H1 (cell line): ENCODE data around the gene RPS27. TPM values are rescaled to one million over a fixed set of nuclear protein-coding genes. Genes with fewer than 3 reads are reported as not detected.

ENCODE experiments used
- CTCF ChIA-PET: fragments of 300-600 bp; sonication (Branson Sonifier 250); formaldehyde crosslinking; loops from one replicate; lab custom pipeline; 2021; ENCODE audit not compliant: partially characterized antibody; lab: Charles Lee
- POLR2A ChIA-PET: fragments of 300-600 bp; sonication (Branson Sonifier 250); formaldehyde crosslinking; loops from one replicate; lab custom pipeline; 2021; ENCODE audit warnings: inconsistent platforms; ENCODE audit not compliant: partially characterized antibody; lab: Charles Lee
- DNase-seq, 2 experiments: peaks; one replicate each; pipeline versions ENCODE4 v3.0.0 to v3.0.0-alpha.2; 2010 to 2022; ENCODE audit warnings: low spot score in 2 of 2, low read depth in 1 of 2, mixed read lengths in 1 of 2
- FAIRE-seq: peaks from 2 replicates; lab custom pipeline; 2011; peaks lifted over from hg19 to GRCh38; lab: Jason Lieb, UNC
- H2AFZ ChIP-seq: 2 replicates; pipeline ENCODE4 v1.8.1; 2012; ENCODE audit warnings: low read length, inconsistent platforms
- H2AK5ac ChIP-seq: 2 replicates; pipeline ENCODE4 v1.6.1; 2013; ENCODE audit warnings: low read depth, low read length
- H2BK120ac ChIP-seq: replicated peaks from 2 replicates; pipeline ENCODE3; 2013; ENCODE audit warnings: low read depth, low read length, inconsistent platforms
- H2BK12ac ChIP-seq: 2 replicates; pipeline ENCODE4 v1.6.1; 2013; ENCODE audit warnings: low read depth, low read length
- H2BK15ac ChIP-seq: 2 replicates; pipeline ENCODE4 v1.6.1; 2013; ENCODE audit warnings: low read length
- H2BK20ac ChIP-seq: 2 replicates; pipeline ENCODE4 v1.6.1; 2013; ENCODE audit warnings: low read length
- H2BK5ac ChIP-seq: 2 replicates; pipeline ENCODE4 v1.6.1; 2013; ENCODE audit warnings: low read depth, low read length
- H3K14ac ChIP-seq: 2 replicates; pipeline ENCODE4 v1.6.1; 2013; ENCODE audit warnings: inconsistent platforms; ENCODE audit not compliant: insufficient read length
- H3K18ac ChIP-seq: 2 replicates; pipeline ENCODE4 v1.6.1; 2013; ENCODE audit warnings: low read length; ENCODE audit errors: extremely low read depth
- H3K23ac ChIP-seq: 2 replicates; pipeline ENCODE4 v1.6.1; 2013; ENCODE audit warnings: inconsistent platforms; ENCODE audit not compliant: insufficient read length
- H3K23me2 ChIP-seq: 2 replicates; pipeline ENCODE4 v1.6.1; 2013; ENCODE audit warnings: low read depth, low read length
- H3K27ac ChIP-seq: 2 replicates; pipeline ENCODE4 v1.6.1; 2011; ENCODE audit warnings: low read depth, low read length, inconsistent platforms
- H3K27me3 ChIP-seq, 4 experiments: replicated peaks in 1 of 4; 1 replicate in 1 of 4; 2 replicates in 3 of 4; pipeline versions ENCODE4 v1.6.1 to v1.8.1; 2011 to 2013; ENCODE audit warnings: low read length in 3 of 4, mild to moderate bottlenecking in 3 of 4, inconsistent platforms in 2 of 4, mixed read lengths in 2 of 4, moderate library complexity in 1 of 4; ENCODE audit not compliant: control insufficient read depth in 3 of 4, insufficient read depth in 3 of 4; ENCODE audit errors: extremely low read depth in 1 of 4
- H3K36me3 ChIP-seq, 4 experiments: 2 replicates each; pipeline versions ENCODE4 v1.6.1 to v1.8.1; 2011 to 2013; ENCODE audit warnings: mild to moderate bottlenecking in 4 of 4, low read length in 3 of 4, moderate library complexity in 2 of 4, control low read depth in 1 of 4, inconsistent platforms in 1 of 4; ENCODE audit not compliant: insufficient read depth in 4 of 4, control insufficient read depth in 2 of 4
- H3K4ac ChIP-seq: replicated peaks from 2 replicates; pipeline ENCODE3; 2013; ENCODE audit warnings: low read length, low read depth, mixed read lengths, inconsistent platforms; ENCODE audit not compliant: insufficient read length
- H3K4me1 ChIP-seq, 4 experiments: replicated peaks in 1 of 4; 1 replicate in 1 of 4; 2 replicates in 3 of 4; pipeline versions ENCODE4 v1.6.1 to v1.8.1; 2011 to 2013; ENCODE audit warnings: low read length in 3 of 4, inconsistent platforms in 2 of 4, mixed read lengths in 1 of 4; ENCODE audit not compliant: insufficient read depth in 4 of 4, control insufficient read depth in 3 of 4
- H3K4me2 ChIP-seq, 2 experiments: 2 replicates each; pipeline versions ENCODE4 v1.6.1 to v1.8.1; 2011 to 2013; ENCODE audit warnings: low read depth in 2 of 2, low read length in 2 of 2, control low read depth in 1 of 2, inconsistent platforms in 1 of 2, mild to moderate bottlenecking in 1 of 2; ENCODE audit not compliant: insufficient read depth in 1 of 2
- H3K4me3 ChIP-seq, 4 experiments: fragments of 200-600, 300-600 bp in 1 of 4; sonication (generic), shearing (Covaris generic), sonication (Bioruptor Twin) in 1 of 4; 2 replicates each; pipeline versions ENCODE4 v1.5.1 to v1.8.1; 2011 to 2016; ENCODE audit warnings: low read length in 4 of 4, low read depth in 3 of 4, control low read depth in 2 of 4, inconsistent platforms in 2 of 4, mild to moderate bottlenecking in 2 of 4, mixed read lengths in 1 of 4, moderate library complexity in 1 of 4; ENCODE audit not compliant: insufficient read depth in 2 of 4; ENCODE audit errors: extremely low read depth in 1 of 4
- H3K56ac ChIP-seq: replicated peaks from 2 replicates; pipeline ENCODE3; 2013; ENCODE audit warnings: low read depth, mild to moderate bottlenecking, mixed read lengths, low read length, inconsistent platforms; ENCODE audit not compliant: insufficient read length
- H3K79me1 ChIP-seq: 2 replicates; pipeline ENCODE4 v1.6.1; 2013; ENCODE audit warnings: low read depth, low read length, control low read depth
- H3K79me2 ChIP-seq, 2 experiments: 2 replicates each; pipeline versions ENCODE4 v1.6.1 to v1.8.1; 2012 to 2013; ENCODE audit warnings: low read length in 2 of 2, mild to moderate bottlenecking in 2 of 2, inconsistent platforms in 1 of 2; ENCODE audit not compliant: insufficient read depth in 2 of 2, control insufficient read depth in 1 of 2
- H3K9ac ChIP-seq, 4 experiments: replicated peaks in 1 of 4; 1 replicate in 1 of 4; 2 replicates in 3 of 4; pipeline versions ENCODE4 v1.6.1 to v1.8.1; 2011 to 2013; ENCODE audit warnings: low read depth in 3 of 4, low read length in 3 of 4, control low read depth in 2 of 4, mild to moderate bottlenecking in 2 of 4, moderate library complexity in 2 of 4, inconsistent platforms in 1 of 4; ENCODE audit errors: extremely low read depth in 1 of 4
- H3K9me3 ChIP-seq, 2 experiments: 2 replicates each; pipeline versions ENCODE4 v1.6.1 to v1.8.1; 2012 to 2013; ENCODE audit warnings: mild to moderate bottlenecking in 2 of 2, moderate library complexity in 2 of 2, control low read depth in 1 of 2, inconsistent platforms in 1 of 2, low read depth in 1 of 2, low read length in 1 of 2, mixed read lengths in 1 of 2; ENCODE audit not compliant: insufficient read depth in 2 of 2
- H4K20me1 ChIP-seq, 2 experiments: replicated peaks in 1 of 2; 2 replicates each; pipeline versions ENCODE3 to v1.8.1; 2011 to 2013; ENCODE audit warnings: inconsistent platforms in 2 of 2, low read length in 2 of 2, mild to moderate bottlenecking in 1 of 2; ENCODE audit not compliant: insufficient read depth in 2 of 2, control insufficient read depth in 1 of 2
- H4K5ac ChIP-seq: 2 replicates; pipeline ENCODE4 v1.6.1; 2013; ENCODE audit warnings: low read length, low read depth, mixed read lengths, inconsistent platforms; ENCODE audit not compliant: insufficient read length
- H4K8ac ChIP-seq: 2 replicates; pipeline ENCODE4 v1.8.0; 2013; ENCODE audit warnings: mild to moderate bottlenecking, moderate library complexity, low read length, inconsistent platforms; ENCODE audit not compliant: insufficient read depth; ENCODE audit errors: extremely low read depth
- H4K91ac ChIP-seq: replicated peaks from 2 replicates; pipeline ENCODE3; 2013; ENCODE audit warnings: low read length, mixed read lengths, inconsistent platforms; ENCODE audit not compliant: insufficient read length
- BRCA1 ChIP-seq: IDR thresholded peaks from 2 replicates; pipeline ENCODE4 v1.6.1; 2012; ENCODE audit warnings: low read depth, low read length, improper control_type of control experiment
- CBX5 ChIP-seq: fragments of 300-800, 300-1000 bp; sonication (generic); IDR thresholded peaks from 2 replicates; pipeline ENCODE4 v1.7.1; 2016; ENCODE audit warnings: antibody characterized with exemption, low read length, low read depth
- JUND ChIP-seq: IDR thresholded peaks from 2 replicates; pipeline ENCODE4 v1.6.1; 2011; ENCODE audit warnings: mild to moderate bottlenecking, improper control_type of control experiment, low read length
- YY1 ChIP-seq: IDR thresholded peaks from 2 replicates; pipeline ENCODE4 v1.6.1; 2011; ENCODE audit warnings: low read depth, mild to moderate bottlenecking, low read length
- WGBS, 2 experiments: shearing (Covaris generic) in 1 of 2; methylation state at CpG; one replicate each; pipeline versions ENCODE4 v1.1.6 to v1.1.7; 2013 to 2015; ENCODE audit warnings: low lambda C conversion rate in 2 of 2, mixed read lengths in 2 of 2, inconsistent platforms in 1 of 2, low coverage in 1 of 2, missing lambda C conversion rate in 1 of 2; ENCODE audit not compliant: insufficient replicate concordance in 2 of 2, insufficient coverage in 1 of 2, insufficient read length in 1 of 2; ENCODE audit errors: extremely low coverage in 1 of 2, missing lambda C conversion rate in 1 of 2; 5-methylcytosine and 5-hydroxymethylcytosine counted together
- polyA plus RNA-seq, 7 experiments: library from polyadenylated mRNA; depleted of rRNA in 3 of 7; stranded (reverse) in 5 of 7; unstranded in 2 of 7; fragments of >200 nt in 5 of 7; fragments of 200-250 nt in 2 of 7; gene quantifications; 1 replicate in 5 of 7; 2 replicates in 1 of 7; 4 replicates in 1 of 7; pipeline versions ENCODE4 v1.2.1 to v1.2.3, GENCODE V29; 2011 to 2013; ENCODE audit warnings: missing spikeins in 2 of 7, mixed read lengths in 2 of 7
- total RNA-seq: library from RNA; stranded (reverse); fragmentation: NEBNext Ultra II Directional; extraction: Animal tissue kit (Norgen Biotek cat#: 25700); gene quantifications from 2 replicates; pipeline ENCODE4 v1.2.1, GENCODE V29; 2021

The RPS27 gene
- total and polyA plus RNA-seq, 2 of the 8 experiments (the other 6 are each of a cell fraction or from before 2014, with no cell fraction given): 1,810 to 3,155 TPM

- Histone ChIP-seq H3K9me3 (no peaks in the 10 kb centered on the region), H3K27me3 (no peaks in the 10 kb centered on the region), H2BK120ac (no peak overlapping the region), H4K5ac (no peak overlapping the region), H3K79me2 (peaks cover 0 to 18% of the 10 kb centered on the region in 2 experiments; a peak in 2 of 4 replicates), H3K23ac (no peak overlapping the region), H2BK15ac (no peak overlapping the region), H2AK5ac (no peak overlapping the region), H3K18ac (no peak overlapping the region), H3K36me3 (peaks cover 5 to 21% (median 17%) of the 10 kb centered on the region in 4 experiments; a peak in 5 of 8 replicates), H4K8ac (no peak overlapping the region), H3K4me1 (peaks cover 0 to 5% (median 2%) of the 10 kb centered on the region in 4 experiments; a peak in 2 of 7 replicates), H2BK5ac (no peak overlapping the region), H4K91ac (no peak overlapping the region), H3K27ac (no peak overlapping the region), H3K14ac (no peak overlapping the region), H3K79me1 (no peaks in the 10 kb centered on the region), H3K56ac (no peak overlapping the region), H2BK20ac (no peak overlapping the region), H3K23me2 (peaks cover 6% of the 10 kb centered on the region; the same call in 1 of the 2 replicates), H3K4ac (no peak overlapping the region), H4K20me1 (peaks cover 3% of the 10 kb centered on the region in 2 experiments), H3K9ac (no peak overlapping the region), H2AFZ (no peak overlapping the region), H3K4me2 (no peak overlapping the region), H2BK12ac (no peak overlapping the region), H3K4me3 (no peak overlapping the region)
- FAIRE-seq (no peak), DNase-seq (no peak)
- POLR2A ChIA-PET: interaction anchor here (0.7 to 11.4 kb wide), 16 partner anchors 9 to 120 kb away, joined by 3 to 75 read pairs (median 22); partner anchors contain the start of genes CREB3L4, CRTC2, GATAD2B and JTB
- TF ChIP-seq BRCA1 (no peak), JUND (no peak), CBX5 (no peak), YY1 (no peak)
- WGBS, 2 experiments: 97% methylated on average over 11 of the region's 11 CpGs; no CpG with 5 or more reads in 1 of the 2 experiments
- CTCF ChIA-PET: interaction anchor here (0.7 to 4.2 kb wide), 8 partner anchors 8 to 146 kb away, joined by 3 to 31 read pairs (median 5); partner anchors contain the start of gene CRTC2
These were observed 47.6 kb upstream of the RPS27 start for GRCh38 chr1:153942766-153943549.
